Neuronal stem cell (in vitro differentiated cells): Measurements from ENCODE around the gene CSNK1E.

Experiments
- DNase-seq: peaks from one replicate; pipeline ENCODE4 v3.0.0-alpha.2; 2013; ENCODE audit warnings: low spot score
- H2AFZ ChIP-seq: one replicate; pipeline ENCODE4 v1.6.1; 2013; ENCODE audit warnings: mild to moderate bottlenecking, low read length, inconsistent platforms
- H2AK5ac ChIP-seq: 2 replicates; pipeline ENCODE4 v1.6.1; 2013; ENCODE audit warnings: low read depth, mild to moderate bottlenecking, inconsistent platforms, low read length, moderate library complexity, mixed read lengths
- H2BK120ac ChIP-seq: 2 replicates; pipeline ENCODE4 v1.6.1; 2013; ENCODE audit warnings: low read depth, mild to moderate bottlenecking, inconsistent platforms, low read length, moderate library complexity, mixed read lengths
- H2BK12ac ChIP-seq: one replicate; pipeline ENCODE4 v1.6.1; 2013; ENCODE audit warnings: low read length, inconsistent platforms
- H2BK15ac ChIP-seq: 2 replicates; pipeline ENCODE4 v1.6.1; 2013; ENCODE audit warnings: mild to moderate bottlenecking, low read length, inconsistent platforms, mixed read lengths
- H2BK5ac ChIP-seq: one replicate; pipeline ENCODE4 v1.6.1; 2013; ENCODE audit warnings: inconsistent platforms, mild to moderate bottlenecking, low read length, moderate library complexity
- H3K14ac ChIP-seq: one replicate; pipeline ENCODE4 v1.6.1; 2013; ENCODE audit warnings: low read length, inconsistent platforms
- H3K18ac ChIP-seq: 2 replicates; pipeline ENCODE4 v1.6.1; 2013; ENCODE audit warnings: low read length, inconsistent platforms
- H3K23ac ChIP-seq: 2 replicates; pipeline ENCODE4 v1.6.1; 2013; ENCODE audit warnings: low read depth, mild to moderate bottlenecking, mixed read lengths, low read length, inconsistent platforms; ENCODE audit not compliant: poor library complexity
- H3K27ac ChIP-seq: replicated peaks from 3 replicates; pipeline ENCODE4 v1.5.1; 2013; ENCODE audit warnings: low read length, inconsistent platforms
- H3K27me3 ChIP-seq, 3 experiments: 2 replicates each; pipeline ENCODE4 v1.6.1; 2013; ENCODE audit warnings: low read length in 3 of 3, mild to moderate bottlenecking in 2 of 3, inconsistent platforms in 1 of 3, low read depth in 1 of 3, mixed read lengths in 1 of 3, moderate library complexity in 1 of 3; ENCODE audit not compliant: control insufficient read depth in 3 of 3, insufficient read depth in 3 of 3
- H3K36me3 ChIP-seq, 2 donors: replicated peaks in 1 of 2; 2 replicates each; pipeline ENCODE4 v1.6.1; 2013; ENCODE audit warnings: low read length in 2 of 2; ENCODE audit not compliant: control insufficient read depth in 2 of 2, insufficient read depth in 2 of 2
- H3K4ac ChIP-seq: 2 replicates; pipeline ENCODE4 v1.6.1; 2013; ENCODE audit warnings: inconsistent platforms, mild to moderate bottlenecking, low read length, moderate library complexity
- H3K4me1 ChIP-seq, 2 donors: 1 replicate in 1 of 2; 2 replicates in 1 of 2; pipeline ENCODE4 v1.6.1; 2013; ENCODE audit warnings: low read length in 2 of 2, low read depth in 1 of 2; ENCODE audit not compliant: control insufficient read depth in 2 of 2, insufficient read depth in 1 of 2
- H3K4me2 ChIP-seq: one replicate; pipeline ENCODE4 v1.6.1; 2013; ENCODE audit warnings: mild to moderate bottlenecking, low read length, inconsistent platforms; ENCODE audit not compliant: insufficient read depth, poor library complexity, severe bottlenecking
- H3K4me3 ChIP-seq, 2 donors: 2 replicates each; pipeline ENCODE4 v1.5.1; 2013; ENCODE audit warnings: low read length in 2 of 2, mild to moderate bottlenecking in 2 of 2, inconsistent platforms in 1 of 2, moderate library complexity in 1 of 2
- H3K79me1 ChIP-seq: one replicate; pipeline ENCODE4 v1.6.1; 2013; ENCODE audit warnings: low read depth, mild to moderate bottlenecking, inconsistent platforms, low read length, moderate library complexity
- H3K9ac ChIP-seq: one replicate; pipeline ENCODE4 v1.6.1; 2013; ENCODE audit warnings: mild to moderate bottlenecking, low read depth, low read length, inconsistent platforms; ENCODE audit not compliant: poor library complexity
- H3K9me3 ChIP-seq, 2 donors: replicated peaks in 1 of 2; 2 replicates each; pipeline versions ENCODE3 to v1.6.1; 2013; ENCODE audit warnings: low read length in 2 of 2, mild to moderate bottlenecking in 2 of 2, inconsistent platforms in 1 of 2, low read depth in 1 of 2, mixed read lengths in 1 of 2, moderate library complexity in 1 of 2; ENCODE audit not compliant: control insufficient read depth in 2 of 2, insufficient read depth in 1 of 2
- H4K8ac ChIP-seq: one replicate; pipeline ENCODE4 v1.6.1; 2013; ENCODE audit warnings: low read depth, mild to moderate bottlenecking, inconsistent platforms, low read length, moderate library complexity
- H4K91ac ChIP-seq: one replicate; pipeline ENCODE4 v1.6.1; 2013; ENCODE audit warnings: low read length, low read depth, mild to moderate bottlenecking, inconsistent platforms; ENCODE audit not compliant: poor library complexity
- WGBS, 2 donors: extraction: QIAGEN DNeasy Blood & Tissue Kit; methylation state at CpG; one replicate each; pipeline ENCODE4 v1.1.7; 2013; ENCODE audit warnings: missing lambda C conversion rate in 2 of 2, mixed read lengths in 1 of 2; ENCODE audit not compliant: insufficient read length in 2 of 2, insufficient replicate concordance in 1 of 2; ENCODE audit errors: extremely low coverage in 2 of 2; 5-methylcytosine and 5-hydroxymethylcytosine counted together

CSNK1E gene

GRCh38 chr22:38291201-38291777 lies 25.9 kb downstream of the CSNK1E start:
- no peak overlapping the region for H3K9ac ChIP-seq
- H3K4ac ChIP-seq: no peak overlapping the region
- no peak overlapping the region for H3K4me3 ChIP-seq
- peaks cover 53 to 74% of the 10 kb centered on the region in 2 donors for H3K36me3 ChIP-seq
- H3K27me3 ChIP-seq: no peaks in the 10 kb centered on the region
- no peak overlapping the region for H4K8ac ChIP-seq
- H3K27ac ChIP-seq: no peak overlapping the region
- H3K79me1 ChIP-seq: peaks cover 12% of the 10 kb centered on the region
- H4K91ac ChIP-seq: no peak overlapping the region
- peaks cover 6 to 10% of the 10 kb centered on the region in 2 donors for H3K4me1 ChIP-seq
- no peak overlapping the region for H2BK15ac ChIP-seq
- H2BK120ac ChIP-seq: no peak overlapping the region
- peak overlapping the region; percentile 72 for H3K18ac ChIP-seq
- H2BK12ac ChIP-seq: no peak overlapping the region
- no peaks in the 10 kb centered on the region for H3K9me3 ChIP-seq
- no peak overlapping the region for H2BK5ac ChIP-seq
- H2AK5ac ChIP-seq: no peak overlapping the region
- H3K4me2 ChIP-seq: no peak overlapping the region
- no peak overlapping the region for H2AFZ ChIP-seq
- no peak overlapping the region for H3K14ac ChIP-seq
- no CpG with 5 or more reads among the region's 22 CpGs for WGBS, 2 donors
- peak overlapping the region; percentile 56 for H3K23ac ChIP-seq
- no peak for DNase-seq

- Histone ChIP-seq H3K9ac (no peak overlapping the region), H2BK15ac (no peak overlapping the region), H2AK5ac (no peak overlapping the region), H2BK120ac (no peak overlapping the region), H2BK5ac (no peak overlapping the region), H2BK12ac (no peak overlapping the region), H3K4ac (no peak overlapping the region), H3K23ac (no peak overlapping the region), H3K36me3 (peaks cover 44 to 65% of the 10 kb centered on the region in 2 donors), H3K79me1 (peaks cover 6% of the 10 kb centered on the region), H3K4me2 (no peak overlapping the region), H3K9me3 (no peaks in the 10 kb centered on the region), H3K27me3 (no peaks in the 10 kb centered on the region), H3K4me3 (no peak overlapping the region), H4K8ac (no peak overlapping the region), H3K4me1 (peaks cover 7 to 10% of the 10 kb centered on the region in 2 donors), H4K91ac (no peak overlapping the region), H2AFZ (no peak overlapping the region), H3K27ac (no peak overlapping the region), H3K18ac (no peak overlapping the region), H3K14ac (no peak overlapping the region)
- 100% methylated on average over 1 of the region's 8 CpGs; no CpG with 5 or more reads in 1 of the 2 donors for WGBS, 2 donors
- no peak for DNase-seq
Observed at GRCh38 chr22:38290347-38290746, 26.9 kb downstream of the CSNK1E start.

GRCh38 chr22:38289583-38290082 lies 27.6 kb downstream of the CSNK1E start:
- H3K4me2 ChIP-seq: no peak overlapping the region
- peaks cover 37 to 58% of the 10 kb centered on the region in 2 donors for H3K36me3 ChIP-seq
- H2AK5ac ChIP-seq: no peak overlapping the region
- no peak for DNase-seq
- no peak overlapping the region for H4K91ac ChIP-seq
- H3K4me1 ChIP-seq: peaks cover 7 to 10% of the 10 kb centered on the region in 2 donors
- no peak overlapping the region for H3K4me3 ChIP-seq
- WGBS, 2 donors: no CpG with 5 or more reads among the region's 12 CpGs
- H3K18ac ChIP-seq: no peak overlapping the region
- no peak overlapping the region for H3K23ac ChIP-seq
- no peak overlapping the region for H2AFZ ChIP-seq
- no peak overlapping the region for H4K8ac ChIP-seq
- no peaks in the 10 kb centered on the region for H3K27me3 ChIP-seq
- H3K9me3 ChIP-seq: no peaks in the 10 kb centered on the region
- no peak overlapping the region for H2BK15ac ChIP-seq
- no peak overlapping the region for H2BK12ac ChIP-seq
- no peak overlapping the region for H3K14ac ChIP-seq
- H3K79me1 ChIP-seq: peaks cover 1% of the 10 kb centered on the region
- no peak overlapping the region for H2BK5ac ChIP-seq
- no peak overlapping the region for H3K27ac ChIP-seq
- H2BK120ac ChIP-seq: no peak overlapping the region
- no peak overlapping the region for H3K4ac ChIP-seq
- H3K9ac ChIP-seq: no peak overlapping the region

GRCh38 chr22:38286915-38287669 lies 30.1 kb downstream of the CSNK1E start:
- no CpG with 5 or more reads among the region's 11 CpGs for WGBS, 2 donors
- no peak overlapping the region for H2AK5ac ChIP-seq
- no peak overlapping the region for H4K8ac ChIP-seq

More at GRCh38 chr22:38286915-38287669, 30.1 kb downstream of the CSNK1E start:
- Histone ChIP-seq H3K4ac (no peak overlapping the region), H3K23ac (no peak overlapping the region), H2BK15ac (no peak overlapping the region), H3K9ac (peak overlapping the region; percentile 24), H3K4me3 (peak overlapping the region in 1 of 2 donors; percentile 12), H3K14ac (no peak overlapping the region), H3K18ac (peak overlapping the region; percentile 58), H2AFZ (no peak overlapping the region), H3K27ac (peak overlapping the region; percentile 63), H3K27me3 (no peaks in the 10 kb centered on the region), H3K79me1 (peaks cover 1% of the 10 kb centered on the region), H3K9me3 (no peaks in the 10 kb centered on the region), H4K91ac (no peak overlapping the region), H3K4me1 (peaks cover 7 to 12% of the 10 kb centered on the region in 2 donors), H3K4me2 (no peak overlapping the region), H3K36me3 (peaks cover 18 to 44% of the 10 kb centered on the region in 2 donors), H2BK5ac (no peak overlapping the region), H2BK120ac (no peak overlapping the region), H2BK12ac (no peak overlapping the region)
- no peak for DNase-seq
